GM12892 (cell line): ENCODE measurements around the gene CHKA.

ENCODE experiments used
- POLR2A ChIP-seq: IDR thresholded peaks from 2 replicates; pipeline ENCODE4 v1.6.1; 2011; ENCODE audit warnings: low read depth, low read length, control low read depth
- POLR2AphosphoS5 ChIP-seq: IDR thresholded peaks from 2 replicates; pipeline ENCODE4 v1.6.1; 2011; ENCODE audit warnings: low read depth, low read length, control low read depth
- TAF1 ChIP-seq: IDR thresholded peaks from 2 replicates; pipeline ENCODE4 v1.6.1; 2011; ENCODE audit warnings: low read depth, mild to moderate bottlenecking, control low read depth, low read length, borderline replicate concordance

GRCh38 chr11:68008381-68009337 is 112.5 kb downstream of the CHKA start:
- TF ChIP-seq POLR2A (no peak), POLR2AphosphoS5 (no peak), TAF1 (no peak)
